ENCODE results near the gene RPS6KB1. TPM values are rescaled to one million over a fixed set of nuclear protein-coding genes. Genes with fewer than 3 reads are reported as not detected.
A peak's percentile ranks its signal among the peaks of the same experiment; 100 is the strongest.

RPS6KB1 gene
- total RNA-seq, 4 donors from 2014 or later: 40.0 to 200 (median 55.7) TPM

GRCh38 chr17:59856859-59857794 is 35.8 kb upstream of the RPS6KB1 start:
- 68 to 74% methylated on average over 3 of the region's 3 CpGs for WGBS, 2 donors
- H3K4me1 ChIP-seq: peaks cover 0 to 23% of the 10 kb centered on the region in 2 donors
- no peak for DNase-seq
- H3K4me3 ChIP-seq (replicated peaks in 1 of 3): no peak overlapping the region
- H3K27me3 ChIP-seq: no peaks in the 10 kb centered on the region
- intact Hi-C loops (cut with DNase I): no loop called here
- no peaks in the 10 kb centered on the region for H3K9me3 ChIP-seq
- H3K27ac ChIP-seq: no peak overlapping the region
- H3K36me3 ChIP-seq: peaks cover 0 to 4% of the 10 kb centered on the region in 2 donors
- TF ChIP-seq POLR2A (IDR thresholded peaks at IDR 0.05) (no peak), CTCF (IDR thresholded peaks at IDR 0.05) (no peak)

- intact Hi-C loops (cut with DNase I): no loop called here
- Histone ChIP-seq H3K27me3 (no peaks in the 10 kb centered on the region), H3K9me3 (no peaks in the 10 kb centered on the region), H3K36me3 (peaks cover 0 to 5% of the 10 kb centered on the region in 2 donors), H3K4me1 (peaks cover 0 to 11% of the 10 kb centered on the region in 2 donors), H3K4me3 (replicated peaks in 1 of 3) (no peak overlapping the region), H3K27ac (no peak overlapping the region)
- 83 to 84% methylated on average over 5 of the region's 5 CpGs for WGBS, 2 donors
- DNase-seq: no peak
- TF ChIP-seq CTCF (IDR thresholded peaks at IDR 0.05): no peak
- TF ChIP-seq POLR2A (IDR thresholded peaks at IDR 0.05): no peak
Measured at GRCh38 chr17:59858167-59858816, 34.6 kb upstream of the RPS6KB1 start.

- H3K27ac ChIP-seq: no peak overlapping the region
- H3K27me3 ChIP-seq: no peaks in the 10 kb centered on the region
- no peak for TF ChIP-seq CTCF (IDR thresholded peaks at IDR 0.05)
- TF ChIP-seq POLR2A (IDR thresholded peaks at IDR 0.05): no peak
- 64 to 83% methylated on average over 3 of the region's 3 CpGs for WGBS, 2 donors
- no peak for DNase-seq
- no peaks in the 10 kb centered on the region for H3K9me3 ChIP-seq
- H3K36me3 ChIP-seq: peaks cover 0 to 5% of the 10 kb centered on the region in 2 donors
- peaks cover 0 to 5% of the 10 kb centered on the region in 2 donors for H3K4me1 ChIP-seq
- intact Hi-C loops (cut with DNase I): no loop called here
- H3K4me3 ChIP-seq (replicated peaks in 1 of 3): no peak overlapping the region
Measured at GRCh38 chr17:59858932-59859331, 34.0 kb upstream of the RPS6KB1 start.

- H3K27me3 ChIP-seq: no peaks in the 10 kb centered on the region
- H3K9me3 ChIP-seq: no peaks in the 10 kb centered on the region
- TF ChIP-seq CTCF (IDR thresholded peaks at IDR 0.05) (peak in 4 of 6 experiments; percentile 47 to 83 (median 64)), POLR2A (IDR thresholded peaks at IDR 0.05) (no peak)
- no peak for DNase-seq
- H3K36me3 ChIP-seq: peaks cover 0 to 5% of the 10 kb centered on the region in 2 donors
- H3K4me1 ChIP-seq: peaks cover 0 to 4% of the 10 kb centered on the region in 2 donors
- intact Hi-C loops (cut with DNase I): no loop called here
- WGBS, 2 donors: 79 to 81% methylated on average over 2 of the region's 2 CpGs
- H3K4me3 ChIP-seq (replicated peaks in 1 of 3): no peak overlapping the region
- no peak overlapping the region for H3K27ac ChIP-seq
Measured at GRCh38 chr17:59859444-59860025, 33.4 kb upstream of the RPS6KB1 start.
